Superior temporal gyrus (tissue), 1 donor: Measurements from ENCODE around the gene TIAM2.
"Not testable (repeated sequence)": the region's sequence is repeated elsewhere in the genome, so short reads cannot be mapped to it uniquely, and the experiment has no call there.

ENCODE experiments used
- DNase-seq: peaks from one replicate; pipeline ENCODE4 v3.0.0-alpha.2; 2016; ENCODE audit errors: extremely low spot score

TIAM2 gene

DNA sequence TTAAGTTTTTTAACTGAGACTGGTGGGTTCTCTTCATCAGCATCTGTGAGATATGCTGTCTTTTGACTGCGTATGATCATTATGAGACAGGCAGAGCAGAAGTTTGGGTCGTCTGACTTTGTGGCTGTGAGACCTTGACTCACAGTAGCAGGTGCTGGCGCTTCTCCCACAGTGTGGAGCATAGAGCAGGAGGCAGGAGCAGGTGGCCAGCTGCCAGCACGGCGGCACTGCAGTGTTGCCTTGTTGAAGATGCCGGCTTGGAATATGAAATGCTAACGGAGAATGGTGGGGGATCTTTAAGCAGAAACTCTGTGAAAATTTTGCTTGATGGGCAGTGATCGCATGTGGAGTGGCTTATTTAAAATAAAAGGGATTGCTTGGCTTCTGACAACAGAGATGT, 105.0 kb downstream of the TIAM2 start:
- no peak for DNase-seq

DNA sequence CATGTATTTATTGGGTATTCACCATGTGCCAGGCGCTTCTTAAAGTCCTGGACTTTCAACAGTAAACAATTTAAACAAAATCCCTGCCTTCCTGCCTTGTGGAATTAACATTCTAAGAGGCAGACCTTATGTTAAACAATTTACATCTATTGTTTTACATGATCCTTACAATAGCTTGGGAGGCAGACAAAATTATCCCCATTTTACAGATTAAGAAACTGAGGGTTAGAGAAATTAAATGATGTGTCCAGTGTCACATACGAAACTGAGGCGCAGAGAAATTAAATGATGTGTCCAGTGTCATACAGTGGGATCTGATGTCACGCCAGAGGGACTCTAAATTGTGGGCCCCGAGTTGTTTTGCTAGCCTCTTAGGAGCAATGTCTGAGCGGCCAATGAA, 105.5 kb downstream of the TIAM2 start:
- no peak for DNase-seq

DNA sequence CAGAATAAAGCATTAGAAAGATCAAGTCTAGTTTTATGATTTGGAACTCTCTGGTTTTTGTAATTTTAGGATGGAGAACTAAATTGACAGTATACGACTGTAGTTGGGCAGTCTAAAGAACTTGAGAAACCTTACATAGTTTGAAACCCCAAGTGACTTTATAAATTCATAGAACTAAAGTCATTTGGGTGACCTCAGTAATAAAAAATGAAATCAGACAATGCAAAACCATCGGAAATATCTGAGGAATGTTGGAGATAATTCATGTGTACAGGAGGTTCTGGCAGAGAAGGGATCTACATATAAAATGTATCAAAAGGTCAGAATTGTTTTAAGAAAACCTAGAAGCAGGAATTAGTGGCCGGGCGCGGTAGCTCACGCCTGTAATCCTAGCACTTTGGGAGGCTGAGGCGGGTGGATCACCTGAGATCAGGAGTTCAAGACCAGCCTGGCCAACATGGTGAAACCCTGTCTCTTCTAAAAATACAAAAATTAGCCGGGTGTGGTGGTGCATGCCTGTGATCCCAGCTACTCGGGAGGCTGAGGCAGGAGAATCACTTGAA, 108.0 kb downstream of the TIAM2 start:
- DNase-seq: not testable (repeated sequence)

DNA sequence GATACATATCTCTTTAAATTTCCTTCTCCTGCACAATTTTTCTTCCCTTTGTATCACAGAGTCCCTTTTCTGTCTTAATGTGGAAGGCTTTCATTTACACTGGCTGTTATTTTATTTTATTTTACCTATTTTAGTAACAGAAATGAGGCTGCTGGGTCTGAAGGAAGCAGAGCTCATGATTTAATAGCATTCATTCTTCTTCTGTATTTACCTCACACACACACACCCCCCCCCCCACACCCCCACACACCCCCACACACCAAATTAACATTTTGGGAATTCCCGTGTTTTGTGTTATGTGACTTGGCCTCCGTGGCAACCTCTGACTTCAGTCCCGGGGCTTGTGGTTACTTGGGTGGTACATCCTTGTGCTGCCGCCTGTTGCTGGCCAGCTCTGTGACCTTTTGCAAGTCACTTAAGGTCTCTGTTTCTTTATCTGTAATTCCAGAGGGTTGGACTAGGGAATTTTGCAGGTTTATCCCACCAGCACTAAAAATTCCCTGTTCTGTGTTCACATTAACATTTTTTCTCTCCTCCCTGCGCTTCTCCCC, 108.8 kb downstream of the TIAM2 start:
- DNase-seq: no peak

DNA sequence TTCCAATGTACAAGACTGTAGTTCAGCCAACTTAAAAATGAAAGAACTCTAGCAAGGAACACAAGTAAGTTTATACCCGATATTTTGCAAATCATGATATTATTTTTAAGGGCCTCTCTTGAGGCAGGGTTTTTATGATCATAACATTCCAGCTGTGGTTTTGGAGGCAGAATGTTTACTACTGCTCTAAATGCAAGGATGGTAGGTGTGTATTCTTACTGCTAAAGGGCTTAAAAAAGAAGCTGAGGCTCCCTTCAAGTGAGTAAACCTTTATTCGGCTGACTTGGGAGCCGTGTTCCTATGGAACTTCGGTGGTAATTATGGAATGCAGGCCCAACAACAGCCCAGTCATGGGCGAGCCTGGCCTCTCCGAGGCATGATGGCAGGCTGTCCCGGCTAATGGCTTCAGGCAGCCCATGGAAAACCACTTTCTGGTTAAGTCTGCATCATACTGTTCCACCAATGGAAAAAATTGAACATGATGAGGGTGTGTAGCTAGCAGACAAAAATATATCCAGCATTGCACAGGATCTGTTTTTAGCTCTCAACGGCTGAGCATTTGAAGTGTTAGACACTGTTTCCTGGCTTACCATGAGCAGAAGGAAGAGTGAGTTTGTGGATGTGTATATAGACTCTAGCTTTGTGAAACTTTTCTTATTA, 111.5 kb downstream of the TIAM2 start:
- peak; percentile 26 for DNase-seq

DNA sequence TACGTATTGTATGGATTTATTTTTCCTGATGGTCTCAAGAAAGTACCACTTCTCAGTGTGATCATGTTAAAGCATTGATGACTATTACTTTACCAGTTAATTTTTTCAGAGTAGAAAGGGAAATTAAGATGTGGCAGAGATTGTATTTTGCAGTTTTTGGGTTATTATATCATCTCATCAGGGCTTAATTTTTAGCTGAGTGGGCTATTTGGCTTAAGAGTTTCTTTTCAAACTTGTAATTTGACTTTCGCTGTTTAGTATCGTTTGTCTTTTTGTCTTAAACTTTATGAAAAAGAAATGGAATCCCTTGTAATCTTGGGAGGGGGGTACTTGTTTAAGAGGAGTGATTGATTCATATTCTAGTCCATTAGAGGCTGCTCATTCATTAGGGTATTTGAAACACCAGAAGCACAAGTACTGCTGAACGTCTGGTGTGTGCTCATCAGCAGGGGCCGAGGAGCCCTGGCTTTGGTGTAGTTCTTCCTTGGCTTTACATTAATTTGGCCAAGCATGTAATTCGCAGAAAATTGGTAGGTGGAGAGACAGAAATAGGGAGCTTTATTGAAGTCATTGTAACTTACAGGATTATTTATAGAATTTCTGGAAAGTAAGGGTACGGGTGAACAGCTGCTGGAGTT, 112.4 kb downstream of the TIAM2 start:
- no peak for DNase-seq

DNA sequence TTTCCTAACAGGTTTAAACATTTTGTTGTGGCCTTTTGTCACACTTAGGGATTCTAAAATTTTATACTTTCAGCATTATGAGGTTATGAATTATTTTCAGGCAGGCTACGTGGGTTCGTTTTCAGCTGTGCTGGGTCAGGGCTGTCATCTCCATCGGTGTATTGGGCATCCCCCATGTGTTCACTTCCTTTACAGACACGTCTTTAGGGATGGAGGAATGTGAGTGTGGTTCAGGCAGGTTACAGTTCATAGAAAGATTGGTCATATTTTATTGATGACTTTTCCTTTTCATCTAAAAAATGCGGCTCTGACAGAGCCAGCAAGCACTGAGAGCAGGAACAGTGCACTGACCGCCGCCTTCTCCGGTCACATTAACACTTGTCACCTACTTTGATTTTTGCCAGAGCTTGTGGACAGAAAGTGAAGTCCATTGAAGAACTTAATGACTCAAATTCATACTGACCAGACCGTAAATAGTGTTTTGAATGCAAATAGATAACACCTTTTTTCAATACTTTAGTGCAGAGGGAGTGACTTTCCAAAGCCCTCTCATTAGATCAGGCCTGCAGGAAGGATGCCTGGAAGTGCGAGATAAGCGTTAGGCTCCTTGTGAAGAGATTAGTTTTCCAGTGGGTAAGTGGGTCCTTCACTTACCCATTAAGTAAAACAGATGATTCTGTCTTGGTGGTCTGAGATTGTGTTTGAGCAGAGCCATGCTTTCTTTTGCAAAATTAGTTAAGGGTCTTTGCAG, 113.1 kb downstream of the TIAM2 start:
- DNase-seq: no peak

DNA sequence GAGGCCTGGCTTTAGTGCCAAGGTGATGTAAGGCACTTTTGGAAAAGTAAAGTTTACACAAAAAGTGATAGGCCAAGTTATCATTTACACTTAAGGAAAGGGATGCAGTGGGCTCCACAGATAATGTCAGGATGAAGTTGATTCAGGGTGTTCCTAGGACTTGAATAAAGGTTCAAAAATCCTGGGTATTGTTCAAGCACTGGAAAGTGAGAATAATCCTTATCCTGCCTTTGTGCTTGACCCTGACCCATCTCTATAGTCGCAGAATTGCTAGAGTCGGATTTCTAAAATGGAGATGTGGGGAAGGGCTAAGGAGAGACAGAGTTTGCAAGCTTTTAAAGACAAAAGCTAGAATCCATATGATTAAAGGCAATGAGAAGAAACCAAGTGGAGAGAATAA, 115.6 kb downstream of the TIAM2 start:
- no peak for DNase-seq

DNA sequence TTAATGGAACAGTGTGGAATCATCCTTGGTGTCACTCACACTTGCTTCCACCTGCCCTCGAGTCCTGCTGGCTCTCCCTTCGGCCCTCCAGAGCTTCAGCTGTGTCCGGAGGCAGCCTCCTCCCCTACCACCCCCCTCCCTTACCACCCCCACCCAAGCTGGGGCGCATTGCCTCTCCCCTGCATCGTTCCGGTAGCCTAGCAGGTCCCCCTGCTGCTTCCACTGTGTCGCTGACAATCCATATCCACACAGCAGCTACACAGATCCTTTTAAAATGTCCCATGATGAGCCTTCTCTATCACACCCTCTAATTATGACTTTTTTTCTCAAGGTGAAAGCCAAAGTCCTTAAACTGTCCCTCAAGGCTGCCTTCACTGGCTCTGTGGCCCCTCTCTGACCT, 117.6 kb downstream of the TIAM2 start:
- DNase-seq: no peak

DNA sequence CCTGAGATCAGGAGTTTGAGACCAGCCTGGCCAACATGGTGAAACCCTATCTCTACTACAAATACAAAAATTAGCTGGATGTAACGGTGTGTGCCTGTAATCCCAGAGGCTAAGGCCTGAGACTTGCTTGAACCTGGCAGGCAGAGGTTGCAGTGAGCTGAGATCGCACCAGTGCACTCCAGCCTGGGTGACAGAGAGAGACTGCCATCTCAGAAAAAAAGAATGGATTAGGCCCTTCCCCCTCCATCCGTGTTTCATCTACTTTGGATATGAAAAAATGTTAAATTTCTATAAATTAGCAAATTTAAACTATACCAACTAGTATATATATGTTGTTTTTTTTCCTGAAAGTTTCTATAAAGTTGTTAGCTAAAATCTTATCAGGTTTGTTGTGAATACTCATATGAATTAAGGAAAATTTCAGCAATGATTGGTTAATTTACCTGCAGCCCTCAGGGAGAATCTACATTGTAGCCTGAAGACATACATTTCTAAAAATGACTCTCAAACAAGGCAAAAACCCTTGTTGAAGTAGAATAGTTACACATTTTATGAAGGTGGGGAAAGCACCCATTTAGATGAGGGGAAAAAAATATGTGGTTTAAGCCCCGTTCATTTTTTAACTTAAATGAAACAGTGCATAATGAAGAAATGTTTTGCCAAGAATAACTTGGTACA, 120.9 kb downstream of the TIAM2 start:
- no peak for DNase-seq

DNA sequence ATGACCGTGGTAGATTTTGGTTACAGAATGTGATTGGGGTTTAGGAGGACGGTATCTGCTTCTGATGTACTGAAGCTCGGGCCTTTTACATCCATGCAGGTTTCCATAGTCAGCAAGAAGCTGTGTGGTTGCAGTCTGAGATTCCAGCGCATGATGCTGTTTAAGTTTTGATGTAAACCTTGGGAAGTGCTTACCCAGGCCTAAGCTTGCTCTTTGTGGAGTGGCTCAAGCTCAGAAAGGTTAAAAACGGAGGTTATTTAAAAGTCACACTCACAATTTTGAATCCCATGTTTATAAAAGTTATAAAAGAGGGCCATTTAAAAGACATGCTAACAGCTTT, 121.4 kb downstream of the TIAM2 start:
- DNase-seq: no peak

DNA sequence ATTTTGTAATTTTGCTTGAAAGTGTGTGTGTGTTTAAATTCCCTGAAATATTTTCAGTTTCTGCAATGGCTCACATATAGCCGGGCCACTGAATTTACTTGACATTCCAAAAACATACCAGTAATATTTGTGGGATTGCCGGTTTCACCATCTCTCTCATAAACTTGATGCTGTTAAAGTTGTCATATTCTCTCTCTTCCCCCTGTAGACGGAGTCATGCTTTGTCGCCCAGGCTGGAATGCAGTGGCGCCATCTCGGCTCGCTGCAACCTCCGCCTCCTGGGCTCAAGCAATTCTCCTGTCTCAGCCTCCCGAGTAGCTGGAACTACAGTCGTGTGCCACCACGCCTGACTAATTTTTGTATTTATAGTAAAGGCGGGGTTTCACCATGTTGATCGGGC, 122.1 kb downstream of the TIAM2 start:
- no peak for DNase-seq

DNA sequence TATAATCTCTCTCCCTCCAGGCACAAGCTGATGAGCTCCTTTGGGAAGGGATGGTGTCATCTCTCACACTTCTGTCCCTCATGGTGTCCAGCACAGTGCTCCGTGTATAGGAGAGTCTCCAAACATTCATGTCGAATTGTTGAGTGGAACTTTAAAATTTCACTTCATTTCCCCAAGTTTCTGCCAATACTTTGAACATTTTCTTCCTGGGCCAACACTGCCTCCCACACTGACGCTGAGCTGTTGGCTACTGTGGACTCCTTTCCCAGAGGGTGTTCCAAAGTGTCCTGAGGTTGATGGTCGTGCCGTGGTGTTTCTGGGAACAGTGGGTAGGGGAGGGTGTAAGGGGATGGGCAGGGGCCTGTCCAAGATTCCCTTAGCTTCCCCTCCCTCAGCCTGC, 122.7 kb downstream of the TIAM2 start:
- DNase-seq: no peak

DNA sequence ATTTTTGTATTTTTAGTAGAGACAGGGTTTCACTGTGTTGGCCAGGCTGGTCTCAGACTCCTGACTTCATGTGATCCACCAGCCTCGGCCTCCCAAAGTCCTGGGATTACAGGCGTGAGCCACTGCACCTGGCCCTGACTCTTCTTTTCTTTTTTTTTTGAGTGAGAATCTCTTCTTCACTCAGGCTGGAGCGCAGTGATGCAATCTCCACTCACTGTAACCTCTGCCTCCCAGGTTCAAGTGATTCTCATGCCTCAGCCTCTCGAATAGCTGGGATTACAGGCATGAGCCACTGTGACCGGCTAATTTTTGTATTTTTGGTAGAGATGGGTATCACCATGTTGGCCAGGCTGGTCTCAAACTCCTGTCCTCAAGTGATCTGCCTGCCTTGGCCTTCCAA, 124.1 kb downstream of the TIAM2 start:
- DNase-seq: not testable (repeated sequence)

DNA sequence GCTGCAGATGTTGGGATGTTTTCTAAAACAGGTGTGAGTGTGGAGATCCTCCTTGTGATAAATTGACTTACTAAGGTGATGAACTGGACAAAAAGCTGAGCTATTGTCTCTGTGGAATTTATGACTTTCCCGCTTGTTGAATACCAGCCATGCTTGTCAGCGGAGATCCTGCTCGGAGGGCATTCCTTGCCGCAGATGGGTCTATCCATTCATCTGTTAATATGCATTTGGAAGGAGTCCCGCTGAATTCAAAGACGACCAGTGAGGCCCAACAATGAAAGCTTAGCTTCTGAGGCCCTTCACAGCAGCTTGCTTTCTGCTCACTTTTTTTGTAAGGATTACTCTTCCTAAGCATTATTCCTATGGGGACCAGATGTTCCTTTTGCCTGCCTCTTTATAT, 124.9 kb downstream of the TIAM2 start:
- no peak for DNase-seq

DNA sequence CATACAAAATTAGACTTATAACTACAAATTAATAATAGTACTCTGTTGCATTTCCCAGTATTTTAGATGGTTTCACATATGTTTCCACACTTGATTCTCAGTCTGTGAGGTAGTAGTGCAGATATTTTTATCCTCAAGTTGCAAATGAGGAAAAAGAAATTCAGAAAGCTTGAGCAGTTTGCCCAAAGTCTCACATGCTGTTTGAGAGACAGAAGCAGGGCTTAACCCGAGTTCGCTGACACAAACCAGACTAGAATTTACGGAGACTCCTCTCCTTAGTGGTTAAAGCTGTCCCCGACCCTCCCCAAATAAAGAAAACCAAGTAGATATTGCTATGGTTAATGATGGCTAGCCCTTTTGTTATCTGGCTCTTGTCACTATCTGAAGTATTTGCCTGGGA, 126.2 kb downstream of the TIAM2 start:
- no peak for DNase-seq

DNA sequence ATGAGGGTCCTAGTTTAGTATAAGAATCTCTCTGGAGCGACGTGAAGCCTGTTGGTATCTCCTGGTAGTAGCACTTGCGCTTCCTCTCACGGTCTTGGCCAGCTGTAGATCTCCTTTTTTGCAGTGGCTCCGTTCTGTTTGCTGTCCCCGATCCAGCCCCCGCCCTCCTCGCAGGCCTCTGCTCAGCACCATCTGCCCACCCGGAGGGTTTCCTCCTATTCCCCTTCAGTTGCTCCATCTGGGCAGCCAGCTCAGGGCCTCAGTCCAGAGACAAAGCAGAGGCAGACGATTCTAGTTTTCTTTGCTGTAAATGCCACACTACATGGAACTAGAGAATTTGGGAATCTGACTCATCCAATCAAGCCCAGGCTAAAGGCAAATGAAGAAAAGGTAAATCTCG, 126.6 kb downstream of the TIAM2 start:
- DNase-seq: peak; percentile 26

DNA sequence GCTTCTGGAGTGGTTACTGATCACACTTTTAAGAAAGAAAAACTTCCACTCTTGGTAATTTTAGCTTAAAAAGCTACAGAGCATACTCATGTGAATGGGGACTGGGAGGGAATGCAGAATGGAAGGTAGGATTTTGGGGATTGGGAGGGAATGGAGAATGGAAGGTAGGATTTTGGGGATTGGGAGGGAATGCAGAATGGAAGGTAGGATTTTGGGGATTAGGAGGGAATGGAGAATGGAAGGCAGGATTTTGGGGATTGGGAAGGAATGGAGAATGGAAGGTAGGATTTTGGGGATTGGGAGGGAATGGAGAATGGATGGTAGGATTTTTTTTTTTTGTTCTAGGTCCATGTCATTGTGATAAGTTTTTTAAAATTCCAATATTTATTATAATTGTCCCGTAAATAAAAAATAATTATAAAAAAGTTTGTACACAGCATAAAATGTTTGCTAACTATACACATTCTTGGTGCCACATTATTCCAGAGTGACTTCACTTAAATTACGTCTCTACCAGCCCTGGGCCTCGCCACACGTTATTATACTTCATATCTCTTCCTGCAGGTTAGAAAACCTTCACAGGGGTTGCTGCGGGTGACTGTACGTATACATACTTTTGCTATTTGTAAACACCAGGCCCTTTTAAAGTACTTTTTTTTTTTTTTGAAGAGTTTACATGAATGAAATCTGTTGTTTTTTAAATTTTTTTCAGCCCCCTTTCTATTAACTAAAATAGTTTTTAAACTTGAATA, 127.3 kb downstream of the TIAM2 start:
- no peak for DNase-seq

DNA sequence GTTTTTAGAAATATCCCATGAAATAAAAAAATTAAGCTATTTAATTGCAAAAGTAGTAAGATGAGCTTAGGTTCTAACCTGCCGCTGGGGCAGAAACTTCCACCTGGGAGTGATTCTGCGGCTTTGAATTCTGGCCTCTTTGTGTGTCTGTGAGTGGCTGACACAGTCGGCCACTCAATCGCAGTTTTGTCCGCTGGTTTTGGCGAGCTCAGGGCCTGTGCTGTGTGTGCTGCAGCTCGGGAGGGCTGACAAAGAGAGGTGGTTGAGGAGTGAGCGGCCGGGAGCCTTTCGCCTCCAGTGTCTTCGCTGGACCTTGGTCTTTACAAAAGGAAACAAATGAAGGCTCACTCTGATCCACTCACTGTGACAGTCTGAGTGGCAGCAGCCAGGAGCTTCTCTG, 128.4 kb downstream of the TIAM2 start:
- no peak for DNase-seq

DNA sequence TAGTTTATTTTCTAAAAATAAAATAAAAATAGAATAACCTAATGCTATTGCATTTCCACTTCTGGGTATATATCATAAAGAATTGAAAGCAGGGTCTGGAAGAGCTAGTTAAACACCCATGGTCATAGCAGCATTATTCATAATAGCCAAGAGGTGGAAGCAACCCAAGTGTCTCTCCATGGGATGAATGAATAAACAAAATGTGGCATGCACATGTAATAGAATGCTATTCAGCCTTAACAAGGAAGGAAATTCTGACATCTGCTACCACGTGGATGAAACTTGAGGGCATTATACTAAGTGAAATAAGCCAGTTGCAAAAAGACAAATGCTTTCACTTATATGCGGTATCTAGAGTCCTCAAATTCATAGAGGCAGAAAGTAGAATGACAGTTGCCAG, 130.8 kb downstream of the TIAM2 start:
- no peak for DNase-seq

DNA sequence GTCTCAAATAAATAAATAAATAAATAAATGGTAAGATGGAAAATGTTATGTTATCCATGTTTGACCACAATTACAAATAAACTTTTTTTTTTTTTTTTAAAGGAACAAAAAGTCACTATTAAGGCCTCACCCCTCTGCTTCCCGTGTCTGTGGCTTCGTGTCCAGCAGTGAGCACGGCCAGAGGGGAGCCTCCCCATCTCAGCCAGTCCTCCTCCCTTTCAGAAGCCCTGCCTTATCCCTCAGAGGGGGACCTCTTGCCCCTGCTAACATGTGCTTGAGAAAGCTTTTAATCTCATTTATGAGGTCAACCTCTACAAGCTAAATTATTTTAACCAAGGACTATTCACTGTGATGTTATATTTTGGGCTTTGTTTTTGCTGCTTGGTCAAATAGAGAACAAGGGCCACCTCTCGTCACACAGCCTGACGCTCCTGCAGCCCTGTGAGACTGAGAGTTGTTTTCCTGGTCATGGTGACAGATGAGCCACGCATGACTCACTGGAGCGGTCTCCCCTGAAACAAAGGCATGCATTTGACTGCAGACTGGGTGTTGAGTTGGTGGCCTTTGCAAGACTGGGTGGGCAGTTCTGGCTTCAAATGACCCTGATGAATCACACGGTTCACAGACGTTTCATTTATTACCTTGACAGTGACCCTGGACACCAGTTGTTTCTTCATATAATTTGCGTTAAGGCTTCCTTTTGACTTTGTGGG, 131.8 kb downstream of the TIAM2 start:
- DNase-seq: no peak
